ENCODE data around the gene VAT1L. TPM values are rescaled to one million over a fixed set of nuclear protein-coding genes. Genes with fewer than 3 reads are reported as not detected.

Gene VAT1L
- total RNA-seq, 3 donors from 2014 or later: 0.08 to 0.22 (median 0.11) TPM

DNA sequence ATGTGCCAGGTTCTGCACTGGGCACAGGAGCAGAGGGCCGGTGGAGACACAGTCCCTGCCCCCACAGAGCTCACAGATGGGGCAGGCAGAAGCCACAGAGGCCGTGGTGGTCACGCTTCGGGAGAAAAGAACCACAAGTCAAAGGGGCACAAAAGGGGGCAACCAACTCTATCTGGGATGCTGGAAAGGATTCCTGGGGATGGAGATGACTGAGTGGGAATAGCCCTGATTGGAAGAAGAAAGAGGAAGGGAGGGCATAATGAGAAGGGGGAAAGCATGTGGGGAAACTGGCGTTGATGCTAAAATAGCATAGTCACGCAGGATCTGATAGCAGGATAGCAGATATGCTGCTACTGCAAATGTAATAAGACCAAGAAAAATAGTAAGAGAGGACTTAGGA is 69.7 kb downstream of the VAT1L start:
- DNase-seq: no peak
- Mint-ChIP-seq H3K4me1 (ENCODE audit: low read depth) (no peaks in the 10 kb centered on the region), H3K4me3 (no peak overlapping the region), H3K27me3 (ENCODE audit: low read depth) (peaks cover 18% of the 10 kb centered on the region), H3K9me3 (no peaks in the 10 kb centered on the region), H3K36me3 (ENCODE audit: insufficient read depth) (no peaks in the 10 kb centered on the region)
- ATAC-seq: no peak

DNA sequence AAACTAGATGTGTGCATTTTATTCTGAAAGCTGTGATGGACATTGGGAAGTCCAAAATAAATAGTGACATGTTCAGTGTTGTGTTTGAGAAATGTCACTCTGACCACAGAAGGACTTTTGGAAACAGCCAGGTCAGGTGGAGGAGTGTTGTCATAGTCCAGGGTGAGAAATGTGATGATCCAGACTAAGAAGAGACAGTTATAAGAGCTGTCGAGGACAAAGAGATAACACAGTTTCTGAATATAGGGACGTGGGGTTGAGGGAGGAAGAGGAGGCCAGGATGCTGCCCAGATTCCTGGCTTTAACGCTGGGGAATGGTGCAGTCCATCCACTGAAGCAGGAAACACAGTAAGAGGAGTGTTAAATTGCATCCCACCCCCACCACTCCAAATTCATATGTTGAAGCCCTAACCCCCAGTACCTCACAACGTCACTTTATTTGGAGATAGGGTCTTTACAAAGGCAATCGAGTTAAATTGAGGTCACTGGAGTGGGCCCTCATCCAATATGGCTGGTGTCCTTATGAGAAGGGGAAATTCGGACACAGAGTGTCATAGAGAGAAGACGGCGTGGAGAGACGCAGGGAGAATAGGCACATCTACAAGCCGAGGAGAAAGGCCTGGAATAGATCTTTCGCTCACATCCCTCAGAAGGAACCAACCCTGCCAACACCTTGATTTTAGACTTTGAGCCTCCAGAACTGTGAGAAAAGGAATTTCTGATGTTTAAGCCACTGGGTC is 71.3 kb downstream of the VAT1L start:
- H3K4me3 Mint-ChIP-seq: no peak overlapping the region
- H3K9me3 Mint-ChIP-seq: no peaks in the 10 kb centered on the region
- H3K36me3 Mint-ChIP-seq (ENCODE audit: insufficient read depth): no peaks in the 10 kb centered on the region
- peaks cover 16% of the 10 kb centered on the region for H3K27me3 Mint-ChIP-seq (ENCODE audit: low read depth)
- H3K4me1 Mint-ChIP-seq (ENCODE audit: low read depth): no peaks in the 10 kb centered on the region
- DNase-seq (no peak), ATAC-seq (no peak)

DNA sequence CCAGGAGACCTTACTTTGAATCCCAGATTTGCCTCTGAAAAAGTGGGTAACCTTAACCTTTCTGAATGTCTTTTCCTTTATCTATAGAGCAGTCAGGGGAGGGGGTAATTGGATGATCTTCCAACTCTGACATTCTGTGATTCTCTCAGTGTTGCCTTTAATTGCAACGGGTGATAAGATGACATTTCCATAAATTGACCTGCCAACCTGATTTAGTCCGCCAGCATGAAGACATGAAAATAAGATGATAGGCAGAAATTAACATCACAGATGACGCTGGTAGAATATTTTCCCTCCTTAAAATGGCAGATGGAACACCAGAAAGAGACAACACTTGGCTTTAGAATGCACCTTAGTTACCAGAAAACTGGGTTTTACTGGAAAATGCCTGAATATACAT is 72.6 kb downstream of the VAT1L start:
- H3K4me3 Mint-ChIP-seq: no peak overlapping the region
- no peaks in the 10 kb centered on the region for H3K36me3 Mint-ChIP-seq (ENCODE audit: insufficient read depth)
- peaks cover 18% of the 10 kb centered on the region for H3K27me3 Mint-ChIP-seq (ENCODE audit: low read depth)
- no peak for ATAC-seq
- no peak for DNase-seq
- no peaks in the 10 kb centered on the region for H3K9me3 Mint-ChIP-seq
- no peaks in the 10 kb centered on the region for H3K4me1 Mint-ChIP-seq (ENCODE audit: low read depth)

DNA sequence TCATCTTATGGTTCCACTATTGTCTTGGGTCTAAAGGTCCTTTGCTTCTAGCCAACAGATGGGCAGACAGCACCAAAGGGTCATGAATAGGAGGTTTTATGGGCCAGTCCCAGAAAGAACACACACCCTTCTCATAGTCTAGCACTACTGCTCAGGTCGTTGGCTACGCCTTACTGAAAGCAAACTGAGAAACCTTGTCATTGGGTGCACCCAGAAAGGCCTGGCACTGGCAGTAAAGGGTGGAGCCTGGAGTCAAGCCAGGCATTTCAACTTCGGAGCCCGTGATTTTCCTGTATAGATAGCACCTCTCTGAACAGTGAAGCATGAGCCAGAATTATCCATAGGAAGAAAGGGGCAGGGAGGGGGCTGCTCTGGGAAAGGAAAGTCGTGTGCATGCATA is 74.9 kb downstream of the VAT1L start:
- no peaks in the 10 kb centered on the region for H3K36me3 Mint-ChIP-seq (ENCODE audit: insufficient read depth)
- peaks cover 10% of the 10 kb centered on the region for H3K27me3 Mint-ChIP-seq (ENCODE audit: low read depth)
- no peak for ATAC-seq
- no peak overlapping the region for H3K4me3 Mint-ChIP-seq
- peaks cover 2% of the 10 kb centered on the region for H3K4me1 Mint-ChIP-seq (ENCODE audit: low read depth)
- DNase-seq: no peak
- H3K9me3 Mint-ChIP-seq: no peaks in the 10 kb centered on the region

DNA sequence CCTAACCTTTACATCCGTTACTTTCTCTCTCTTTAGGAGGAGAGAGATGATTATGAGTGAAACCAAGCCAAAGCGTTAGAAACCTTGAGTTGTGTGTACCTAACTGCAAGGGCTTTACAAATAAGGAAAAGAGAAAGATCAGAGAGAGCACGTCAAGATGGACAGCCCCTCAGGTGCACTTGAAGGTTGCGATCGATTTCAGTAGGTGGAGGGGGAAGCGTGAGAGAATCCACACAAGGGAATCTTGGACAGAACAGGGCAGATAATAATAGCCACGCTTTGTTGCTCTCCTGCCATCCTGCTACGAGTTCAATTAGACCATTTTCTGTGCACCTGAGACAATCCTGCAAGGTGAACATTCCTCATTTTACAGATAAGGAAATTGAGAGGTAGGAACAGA is 78.4 kb downstream of the VAT1L start:
- peaks cover 8% of the 10 kb centered on the region for H3K4me1 Mint-ChIP-seq (ENCODE audit: low read depth)
- H3K36me3 Mint-ChIP-seq (ENCODE audit: insufficient read depth): no peaks in the 10 kb centered on the region
- DNase-seq (no peak), ATAC-seq (no peak)
- H3K4me3 Mint-ChIP-seq: no peak overlapping the region
- peaks cover 2% of the 10 kb centered on the region for H3K27me3 Mint-ChIP-seq (ENCODE audit: low read depth)
- no peaks in the 10 kb centered on the region for H3K9me3 Mint-ChIP-seq

DNA sequence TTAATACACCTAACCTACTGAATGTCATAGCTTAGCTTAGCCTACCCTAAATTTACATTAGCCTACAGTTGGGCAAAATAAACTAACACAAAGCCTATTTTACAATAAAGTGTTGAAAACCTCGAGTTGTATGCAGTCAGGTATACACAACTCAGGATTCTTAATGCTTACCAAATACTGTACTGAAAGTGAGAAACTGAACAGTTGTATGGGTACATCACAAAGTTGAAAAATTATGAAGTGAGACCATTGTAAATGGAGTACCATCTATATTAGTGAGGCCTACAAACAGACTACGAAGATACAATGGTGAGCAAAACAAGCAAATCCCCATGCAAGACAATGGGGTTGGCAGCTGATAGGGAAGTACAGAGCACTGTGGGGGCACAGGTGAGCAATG is 79.7 kb downstream of the VAT1L start:
- Mint-ChIP-seq H3K4me3 (no peak overlapping the region), H3K9me3 (no peaks in the 10 kb centered on the region), H3K36me3 (ENCODE audit: insufficient read depth) (no peaks in the 10 kb centered on the region), H3K4me1 (ENCODE audit: low read depth) (peaks cover 8% of the 10 kb centered on the region), H3K27me3 (ENCODE audit: low read depth) (peaks cover 2% of the 10 kb centered on the region)
- ATAC-seq (no peak), DNase-seq (no peak)

DNA sequence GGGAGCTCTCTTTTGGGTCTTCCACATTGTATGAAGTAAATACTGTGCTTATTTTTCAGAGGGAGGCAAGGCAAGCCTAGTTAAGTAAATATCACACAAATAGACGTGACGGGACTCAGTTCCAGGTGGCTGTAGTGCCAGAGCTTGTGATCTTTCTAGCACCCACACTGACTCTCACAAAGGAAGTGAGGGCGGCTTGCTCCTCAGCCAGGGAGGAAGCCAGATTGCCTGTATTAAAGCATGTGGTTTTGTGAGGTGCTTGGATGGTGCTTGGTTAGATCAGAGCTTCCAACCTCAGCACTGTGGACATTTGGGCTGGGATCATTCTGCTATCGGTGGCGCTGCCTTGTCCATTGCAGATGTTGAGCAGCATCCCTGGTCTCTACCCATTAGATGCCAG is 80.1 kb downstream of the VAT1L start:
- Mint-ChIP-seq H3K4me1 (ENCODE audit: low read depth) (peaks cover 8% of the 10 kb centered on the region), H3K27me3 (ENCODE audit: low read depth) (peaks cover 2% of the 10 kb centered on the region), H3K4me3 (no peak overlapping the region), H3K9me3 (no peaks in the 10 kb centered on the region), H3K36me3 (ENCODE audit: insufficient read depth) (no peaks in the 10 kb centered on the region)
- ATAC-seq (peak in 1 of 2 donors; percentile 30), DNase-seq (no peak)

DNA sequence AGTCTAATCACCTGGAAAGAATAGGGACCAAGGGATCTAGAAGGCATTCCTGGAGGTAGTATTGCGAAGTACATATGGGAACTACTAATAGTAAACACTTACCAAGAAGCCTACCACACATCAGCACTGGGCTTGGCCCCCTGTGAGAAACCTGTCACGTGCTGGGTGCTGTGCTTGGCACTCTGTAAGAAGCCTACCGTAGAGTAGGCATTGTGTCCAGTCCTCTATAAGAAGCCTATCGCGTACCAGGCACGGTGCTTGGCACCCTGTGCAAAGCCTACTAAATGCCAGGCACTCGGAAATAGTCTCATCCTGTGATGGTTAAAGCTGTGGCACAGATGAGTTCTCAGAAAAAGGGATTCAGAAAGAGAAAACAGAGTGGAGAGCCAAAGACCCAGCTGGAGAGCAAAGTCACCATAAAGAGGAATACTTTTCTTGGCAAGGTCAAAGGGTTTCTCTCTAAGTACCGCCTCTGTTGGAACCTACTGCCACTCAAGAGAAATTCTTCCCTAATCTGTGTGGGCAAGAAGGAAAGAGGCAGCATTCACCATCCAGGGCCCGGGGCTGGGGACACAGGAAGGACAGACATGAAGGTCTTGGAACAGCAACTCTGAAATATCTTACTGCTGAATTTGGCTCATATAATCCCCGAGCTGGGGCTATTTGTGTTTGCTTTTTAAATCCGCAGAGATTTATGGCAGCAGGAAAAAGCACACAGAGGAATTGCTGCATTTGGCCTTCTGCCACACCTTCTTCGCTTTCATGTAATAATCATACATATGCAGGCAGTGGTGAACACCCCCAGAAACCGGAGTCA is 81.8 kb downstream of the VAT1L start:
- DNase-seq (no peak), ATAC-seq (no peak)
- Mint-ChIP-seq H3K4me3 (no peak overlapping the region), H3K36me3 (ENCODE audit: insufficient read depth) (no peaks in the 10 kb centered on the region), H3K27me3 (ENCODE audit: low read depth) (peaks cover under 1% of the 10 kb centered on the region), H3K9me3 (no peaks in the 10 kb centered on the region), H3K4me1 (ENCODE audit: low read depth) (peaks cover 8% of the 10 kb centered on the region)

DNA sequence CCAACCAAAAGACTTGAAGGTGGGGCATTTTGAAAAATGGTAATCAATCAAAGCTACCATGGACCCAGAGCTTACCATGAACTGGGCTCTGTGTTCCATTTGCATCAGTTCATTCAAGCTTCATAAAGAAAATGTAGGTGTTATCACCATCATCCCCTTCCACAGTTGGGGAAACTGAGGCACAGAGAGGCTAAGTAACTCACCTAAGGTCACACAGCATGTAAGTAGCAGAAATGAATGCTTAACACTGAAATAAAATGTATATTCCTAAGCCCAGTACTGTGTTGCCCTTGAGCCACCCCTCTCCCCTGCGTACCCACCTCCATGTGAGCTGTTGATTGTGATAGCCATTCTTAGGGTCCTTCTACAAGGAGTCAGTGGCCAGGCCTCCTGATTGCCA is 83.6 kb downstream of the VAT1L start:
- no peak for ATAC-seq
- DNase-seq: no peak
- Mint-ChIP-seq H3K4me3 (no peak overlapping the region), H3K4me1 (ENCODE audit: low read depth) (peaks cover 8% of the 10 kb centered on the region), H3K36me3 (ENCODE audit: insufficient read depth) (no peaks in the 10 kb centered on the region), H3K9me3 (no peaks in the 10 kb centered on the region), H3K27me3 (ENCODE audit: low read depth) (no peaks in the 10 kb centered on the region)

DNA sequence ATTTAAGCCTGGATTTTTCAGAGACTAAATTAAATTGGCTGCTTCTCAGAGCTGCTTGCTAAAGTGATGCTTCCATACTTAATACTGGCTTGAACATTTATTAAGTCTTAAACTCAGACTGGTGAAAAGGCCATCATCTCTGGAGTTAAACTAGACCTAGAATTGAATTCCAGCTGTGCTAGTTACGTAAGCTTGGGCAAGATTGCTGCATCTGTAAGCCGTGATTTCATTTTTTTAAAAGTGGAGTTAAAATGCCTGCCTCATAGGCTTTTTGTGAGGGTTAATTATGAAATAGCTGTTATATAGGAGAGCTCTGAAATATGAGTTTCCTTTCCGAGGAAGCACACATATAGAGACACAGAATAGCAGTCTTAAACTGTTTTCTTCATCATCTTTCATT is 84.7 kb downstream of the VAT1L start:
- no peak for DNase-seq
- no peaks in the 10 kb centered on the region for H3K36me3 Mint-ChIP-seq (ENCODE audit: insufficient read depth)
- no peak overlapping the region for H3K4me3 Mint-ChIP-seq
- ATAC-seq: no peak
- H3K4me1 Mint-ChIP-seq (ENCODE audit: low read depth): peaks cover 8% of the 10 kb centered on the region
- H3K9me3 Mint-ChIP-seq: no peaks in the 10 kb centered on the region
- H3K27me3 Mint-ChIP-seq (ENCODE audit: low read depth): peaks cover 3% of the 10 kb centered on the region

DNA sequence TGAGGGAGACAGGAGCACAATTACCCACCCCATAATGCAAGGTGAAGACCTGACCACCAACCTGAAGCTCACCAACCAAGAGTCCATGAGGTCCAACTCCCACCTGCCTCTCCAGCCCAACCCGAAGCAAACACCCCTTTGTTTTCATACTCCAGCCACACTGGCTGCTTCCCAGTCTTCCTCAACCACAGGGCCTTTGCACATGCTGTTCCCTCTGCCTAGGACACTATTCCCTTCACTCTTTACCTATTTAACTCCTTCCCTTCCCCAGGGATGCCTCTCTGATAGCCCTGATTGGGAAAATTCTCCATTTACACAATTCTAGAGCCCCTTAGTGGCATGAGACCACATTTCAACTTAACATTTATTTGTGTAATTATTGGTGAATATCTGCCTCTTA is 86.0 kb downstream of the VAT1L start:
- no peak for DNase-seq
- H3K4me3 Mint-ChIP-seq: no peak overlapping the region
- peaks cover 3% of the 10 kb centered on the region for H3K27me3 Mint-ChIP-seq (ENCODE audit: low read depth)
- H3K4me1 Mint-ChIP-seq (ENCODE audit: low read depth): no peaks in the 10 kb centered on the region
- no peaks in the 10 kb centered on the region for H3K9me3 Mint-ChIP-seq
- no peaks in the 10 kb centered on the region for H3K36me3 Mint-ChIP-seq (ENCODE audit: insufficient read depth)
- no peak for ATAC-seq

DNA sequence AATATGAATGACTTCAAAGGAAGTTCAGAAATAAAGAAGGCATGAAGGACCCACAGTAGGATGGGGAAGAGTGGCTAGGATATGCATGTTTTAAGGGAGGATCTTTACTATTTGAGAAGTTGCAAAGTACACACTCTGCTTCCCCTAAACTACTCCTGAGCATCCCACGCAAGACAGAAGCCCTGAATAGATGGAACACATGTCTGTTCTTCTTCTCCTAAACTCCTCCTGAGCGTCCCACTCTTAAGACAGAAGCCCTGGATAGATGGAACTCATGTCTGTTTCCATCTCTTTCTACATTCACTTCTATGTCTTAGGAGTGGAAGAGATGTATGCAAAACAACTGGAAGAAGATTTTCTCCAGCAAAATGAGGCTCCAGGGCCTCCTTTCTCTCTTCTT is 88.4 kb downstream of the VAT1L start:
- DNase-seq (no peak), ATAC-seq (no peak)
- H3K4me1 Mint-ChIP-seq (ENCODE audit: low read depth): no peaks in the 10 kb centered on the region
- H3K27me3 Mint-ChIP-seq (ENCODE audit: low read depth): peaks cover 3% of the 10 kb centered on the region
- no peaks in the 10 kb centered on the region for H3K9me3 Mint-ChIP-seq
- no peak overlapping the region for H3K4me3 Mint-ChIP-seq
- H3K36me3 Mint-ChIP-seq (ENCODE audit: insufficient read depth): no peaks in the 10 kb centered on the region

DNA sequence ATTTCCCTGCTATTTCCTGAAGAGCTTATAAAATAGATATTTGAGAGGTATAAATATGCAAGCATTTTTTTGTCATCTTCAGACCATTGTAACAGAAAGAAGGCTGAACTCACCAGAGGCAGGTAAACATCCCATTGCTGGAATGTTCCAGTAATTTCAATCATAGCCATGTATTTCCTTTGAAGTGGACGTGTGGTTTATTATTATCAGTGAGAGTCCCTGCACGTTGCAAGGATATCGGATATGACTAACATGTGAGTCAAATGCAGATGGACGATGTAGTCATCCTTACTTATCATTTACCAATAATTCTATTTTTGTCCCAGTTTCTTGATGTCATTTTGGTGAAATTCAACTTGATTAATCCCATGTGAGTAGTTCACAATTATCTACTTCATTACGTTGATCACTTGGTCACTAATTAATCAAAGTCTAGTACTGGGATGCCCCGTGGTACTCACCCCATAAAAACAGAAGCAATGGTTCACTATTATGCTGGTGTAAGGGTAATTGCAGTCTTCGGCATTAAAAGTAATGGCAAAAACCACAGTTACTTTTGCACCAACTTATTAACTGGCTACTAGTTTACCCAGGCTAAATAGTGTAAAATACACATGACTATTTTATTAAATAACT is 89.5 kb downstream of the VAT1L start:
- DNase-seq (no peak), ATAC-seq (no peak)
- Mint-ChIP-seq H3K4me3 (no peak overlapping the region), H3K9me3 (no peaks in the 10 kb centered on the region), H3K4me1 (ENCODE audit: low read depth) (no peaks in the 10 kb centered on the region), H3K27me3 (ENCODE audit: low read depth) (peaks cover 3% of the 10 kb centered on the region), H3K36me3 (ENCODE audit: insufficient read depth) (no peaks in the 10 kb centered on the region)

DNA sequence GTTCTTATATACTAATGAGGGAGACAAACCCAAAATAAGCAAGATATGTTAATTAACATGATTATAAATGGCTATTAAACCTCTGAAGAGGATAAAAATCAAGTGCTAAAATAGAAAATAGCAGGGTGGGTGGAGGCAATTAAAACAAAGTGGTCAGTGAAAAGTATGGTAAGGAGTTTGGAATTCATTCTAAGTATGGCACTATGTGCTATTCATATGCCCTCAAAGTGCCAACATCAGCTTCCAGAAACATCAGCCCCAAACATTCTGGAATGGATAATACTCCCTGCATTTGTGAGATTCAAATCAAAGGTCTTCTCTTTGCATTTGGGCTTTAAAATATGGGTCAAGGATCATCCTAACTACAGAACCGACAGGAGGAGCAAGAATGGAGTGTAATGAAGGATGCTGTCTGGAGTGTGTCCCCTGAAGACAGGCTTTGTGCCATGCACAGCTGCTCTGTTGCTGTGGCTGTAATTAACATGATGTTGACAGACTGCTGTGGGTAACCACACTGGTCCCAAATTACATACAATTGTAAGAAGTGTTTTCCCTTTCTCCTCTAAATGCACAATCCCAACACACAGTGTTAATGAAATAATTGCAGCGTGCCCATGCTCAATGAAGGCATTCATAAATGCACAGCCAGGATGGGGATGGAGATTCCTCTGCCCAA is 93.1 kb downstream of the VAT1L start:
- Mint-ChIP-seq H3K4me1 (ENCODE audit: low read depth) (no peaks in the 10 kb centered on the region), H3K36me3 (ENCODE audit: insufficient read depth) (no peaks in the 10 kb centered on the region), H3K4me3 (no peak overlapping the region), H3K27me3 (ENCODE audit: low read depth) (peaks cover 3% of the 10 kb centered on the region), H3K9me3 (no peaks in the 10 kb centered on the region)
- DNase-seq (no peak), ATAC-seq (no peak)
